HG03095 (cell line): Measurements from ENCODE around the gene CSHL1.
"Not testable (repeated sequence)": the region's sequence is repeated elsewhere in the genome, so short reads cannot be mapped to it uniquely, and the experiment has no call there.

Experiments
- ATAC-seq: cut with Tn5 transposase; IDR thresholded peaks from one replicate; pipeline ENCODE4 v1.9.1; 2021; ENCODE audit warnings: moderate library complexity; ENCODE audit not compliant: unreplicated experiment

Gene CSHL1

DNA sequence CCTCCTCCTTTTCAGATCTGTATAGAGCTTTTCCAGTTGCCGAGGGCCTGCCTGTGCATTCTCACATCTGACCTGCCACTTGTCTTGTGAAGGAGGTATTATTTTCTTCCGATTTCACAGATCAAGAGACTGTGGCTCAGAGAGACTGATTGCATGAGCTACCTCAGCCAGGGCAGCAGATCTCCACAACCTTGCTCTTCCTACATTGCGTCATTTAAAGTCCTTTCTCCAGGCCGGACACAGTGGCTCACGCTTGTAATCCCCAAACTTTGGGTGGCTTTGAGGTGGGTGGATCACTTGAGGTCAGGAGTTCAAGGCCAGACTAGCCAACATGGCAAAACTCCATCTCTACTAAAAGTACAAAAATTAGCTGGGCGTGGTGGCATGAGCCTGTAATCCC lies 9.0 kb upstream of the CSHL1 start:
- ATAC-seq: not testable (repeated sequence)

- ATAC-seq: no peak
Observed at GRCh38 chr17:63919311-63919723, 8.3 kb upstream of the CSHL1 start.

DNA sequence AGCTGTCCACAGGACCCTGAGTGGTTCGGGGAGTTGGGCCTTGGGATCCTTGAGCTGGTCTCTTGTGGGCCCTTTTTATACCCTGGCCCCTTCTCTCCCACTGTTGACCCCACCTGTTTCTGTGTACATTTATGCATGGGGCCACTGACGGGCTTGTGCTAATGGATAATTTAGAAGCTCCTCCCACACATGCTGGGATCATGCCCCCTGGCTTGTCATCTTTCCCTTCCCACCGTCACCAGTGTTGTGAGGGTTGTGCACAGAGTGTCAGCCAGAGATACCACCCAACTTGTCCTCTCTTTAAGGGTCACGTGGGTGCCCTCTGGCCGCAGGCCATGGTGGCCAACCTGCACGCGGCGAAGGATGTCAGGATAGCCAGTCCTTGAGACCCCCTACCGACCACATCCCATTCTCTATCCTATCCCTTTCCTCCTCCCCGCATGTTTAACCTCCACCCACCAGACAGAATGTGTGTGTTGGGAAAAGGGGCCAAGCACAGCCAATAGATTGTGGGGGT lies 7.8 kb upstream of the CSHL1 start, which contains the start of gene GH1:
TSS of gene GH1 (minus strand) at position 51 of the 517 bp plus-strand sequence. CDS start 63 bp downstream, outside the sequence.
- ATAC-seq: not testable (repeated sequence)

DNA sequence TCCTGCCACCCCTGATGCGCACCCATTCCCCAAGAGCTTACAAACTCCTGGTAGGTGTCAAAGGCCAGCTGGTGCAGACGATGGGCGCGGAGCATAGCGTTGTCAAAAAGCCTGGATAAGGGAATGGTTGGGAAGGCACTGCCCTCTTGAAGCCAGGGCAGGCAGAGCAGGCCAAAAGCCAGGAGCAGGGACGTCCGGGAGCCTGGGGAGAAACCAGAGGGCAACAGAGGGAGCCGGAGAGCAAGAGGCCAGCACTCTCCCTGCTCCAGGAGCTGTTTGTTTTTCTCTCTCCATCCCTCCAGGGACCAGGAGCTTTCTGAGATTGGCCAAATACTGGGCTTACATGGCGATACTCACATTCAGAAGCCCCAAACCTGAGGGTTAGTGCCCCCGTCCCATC lies 7.2 kb upstream of the CSHL1 start:
- ATAC-seq: no peak

GRCh38 chr17:63917646-63918045 lies 6.6 kb upstream of the CSHL1 start:
- no peak for ATAC-seq

GRCh38 chr17:63917206-63917605 lies 6.1 kb upstream of the CSHL1 start:
- ATAC-seq: not testable (repeated sequence)

GRCh38 chr17:63916566-63917185 lies 5.6 kb upstream of the CSHL1 start:
- no peak for ATAC-seq

DNA sequence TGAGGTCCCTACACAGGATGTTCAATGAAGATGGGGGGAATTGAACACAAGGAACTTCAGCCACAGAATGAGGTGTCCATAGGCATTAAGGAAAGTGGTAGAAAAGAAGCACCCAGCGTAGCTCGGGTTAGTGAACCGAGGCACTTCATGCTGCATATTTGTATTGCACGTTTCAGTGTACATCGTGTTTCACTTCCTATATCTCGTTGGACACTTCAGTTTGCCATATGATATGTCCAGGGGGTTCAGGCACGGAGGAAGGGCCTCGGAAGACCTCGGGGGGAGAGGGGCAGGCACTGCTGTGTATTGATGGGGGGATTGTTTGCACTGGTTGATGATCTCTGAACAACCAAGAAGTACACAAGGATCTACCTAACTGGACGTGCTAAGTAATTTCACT lies 4.7 kb upstream of the CSHL1 start:
- ATAC-seq: peak; percentile 53

DNA sequence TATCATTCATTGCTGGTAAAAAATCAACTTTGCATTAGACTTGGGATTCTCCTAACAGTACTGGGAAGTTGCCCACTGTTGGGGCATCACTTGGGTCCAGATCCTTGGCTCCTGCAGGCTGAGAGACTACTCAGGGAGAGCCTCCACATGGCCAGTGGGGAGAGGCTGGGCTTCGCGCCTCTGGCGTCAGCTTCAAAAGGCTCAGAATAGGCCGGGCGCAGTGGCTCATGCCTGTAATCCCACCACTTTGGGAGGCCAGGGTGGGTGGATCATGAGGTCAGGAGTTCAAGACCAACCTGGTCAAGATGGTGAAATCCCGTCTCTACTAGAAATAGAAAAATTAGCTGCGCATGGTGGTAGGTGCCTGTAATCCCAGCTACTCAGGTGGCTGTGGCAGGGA lies 3.4 kb upstream of the CSHL1 start:
- ATAC-seq: no peak

GRCh38 chr17:63911657-63912100 lies 621 bp upstream of the CSHL1 start:
- no peak for ATAC-seq

GRCh38 chr17:63910096-63910495 lies 962 bp downstream of the CSHL1 start:
- no peak for ATAC-seq

GRCh38 chr17:63909586-63909985 lies 1.5 kb downstream of the CSHL1 start:
- ATAC-seq: not testable (repeated sequence)

DNA sequence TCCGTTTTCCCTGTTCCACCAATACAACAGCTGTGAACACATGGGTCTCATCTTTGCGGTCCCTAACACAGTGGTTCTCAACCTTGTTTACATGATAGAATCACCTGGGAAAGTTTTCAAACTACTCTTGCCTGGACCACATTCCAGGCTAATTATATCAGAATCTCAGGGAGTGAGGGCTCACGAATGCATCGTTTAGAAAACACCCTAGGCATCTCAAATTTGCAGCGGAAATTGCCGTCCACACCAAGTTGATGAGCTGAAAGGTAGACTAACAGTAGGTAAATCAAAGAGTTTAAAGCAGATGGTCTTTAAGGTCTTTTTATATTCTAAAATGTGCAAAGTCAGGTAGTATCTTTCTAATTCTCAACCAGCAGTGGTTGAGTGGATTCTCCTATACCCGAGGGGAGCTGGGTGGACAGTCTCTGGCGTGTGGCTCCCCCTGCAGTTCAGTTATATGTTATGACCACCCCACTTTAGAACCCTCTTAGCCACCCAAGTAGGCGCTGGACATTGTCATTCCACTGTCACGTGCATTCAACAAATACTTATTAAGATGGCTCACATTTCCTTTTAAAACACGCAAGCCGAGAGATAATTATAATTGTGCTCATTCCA lies 3.8 kb downstream of the CSHL1 start:
- ATAC-seq: not testable (repeated sequence)

- not testable (repeated sequence) for ATAC-seq
Observed at GRCh38 chr17:63904796-63905195, 6.3 kb downstream of the CSHL1 start.

- not testable (repeated sequence) for ATAC-seq
Observed at GRCh38 chr17:63903787-63904201, 7.3 kb downstream of the CSHL1 start.

DNA sequence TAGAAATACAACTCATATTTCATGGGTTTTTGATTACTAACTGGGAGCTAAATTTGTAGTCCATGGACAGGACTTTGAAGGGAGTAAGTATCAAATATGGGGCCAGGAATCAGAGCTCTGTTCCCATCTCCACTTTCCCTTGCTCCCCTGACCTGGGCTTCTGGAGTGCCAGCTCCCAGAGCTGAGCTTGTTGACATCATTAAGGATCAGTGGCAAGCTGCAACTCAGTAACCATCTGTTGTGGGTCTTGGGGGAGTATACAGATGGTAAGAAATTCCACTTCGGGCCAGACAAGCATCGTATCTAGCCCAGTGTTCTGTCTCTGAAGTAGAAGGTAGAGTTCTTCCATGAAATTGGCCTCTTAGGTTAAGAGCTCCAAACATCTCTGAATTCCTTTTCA lies 9.1 kb downstream of the CSHL1 start:
- ATAC-seq: not testable (repeated sequence)

GRCh38 chr17:63898899-63899798 lies 11.9 kb downstream of the CSHL1 start:
- ATAC-seq: not testable (repeated sequence)

GRCh38 chr17:63896524-63897354 lies 14.3 kb downstream of the CSHL1 start, which contains the start of gene CSH1:
Gene CSH1, minus strand, starts transcription at chr17:63896574. Its CDS starts 63 bp downstream, at chr17:63896511.
- ATAC-seq: peak; percentile 60

- ATAC-seq: not testable (repeated sequence)
Observed at GRCh38 chr17:63894821-63895220, 16.2 kb downstream of the CSHL1 start.

DNA sequence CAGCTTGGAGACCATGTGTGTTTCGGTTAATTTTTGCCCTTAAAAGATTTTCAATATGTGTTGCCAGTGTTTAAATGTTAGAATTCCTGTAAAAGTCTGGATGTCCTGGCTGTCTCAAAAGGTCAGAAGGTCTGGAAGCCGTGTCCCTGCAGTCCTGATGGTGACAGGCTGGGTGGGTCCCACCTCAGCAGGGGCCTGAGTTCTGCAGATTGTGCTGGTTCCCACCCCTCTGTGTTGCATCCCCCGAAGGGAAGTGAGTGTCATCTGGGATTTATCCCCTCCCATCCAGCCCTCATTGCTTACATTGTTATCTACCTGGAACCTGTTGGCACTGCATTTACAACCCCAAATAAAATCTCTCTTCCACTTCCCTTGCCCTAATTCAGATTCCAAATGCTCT lies 17.0 kb downstream of the CSHL1 start:
- not testable (repeated sequence) for ATAC-seq
